KG1 (cell line): ENCODE data around the gene ZNF254.
A peak's percentile ranks its signal among the peaks of the same experiment; 100 is the strongest.
"Not testable (repeated sequence)": the region's sequence is repeated elsewhere in the genome, so short reads cannot be mapped to it uniquely, and the experiment has no call there.

Experiments
- DNase-seq: peaks from one replicate; lab custom pipeline; 2025; lab: John Stamatoyannopoulos, UW

Gene ZNF254

GRCh38 chr19:24086974-24087595 is at the start of gene ZNF254:
TSS of gene ZNF254 (plus strand) at chr19:24087187. CDS start at chr19:24087308, 121 bp downstream.
- DNase-seq = peak; percentile 75

GRCh38 chr19:24040621-24041020 is 46.4 kb upstream of the ZNF254 start:
- DNase-seq = no peak

GRCh38 chr19:24041326-24041725 is 45.7 kb upstream of the ZNF254 start:
- DNase-seq = not testable (repeated sequence)

GRCh38 chr19:24046550-24046949 is 40.4 kb upstream of the ZNF254 start:
- no peak for DNase-seq

GRCh38 chr19:24048261-24048660 is 38.7 kb upstream of the ZNF254 start:
- DNase-seq = no peak

GRCh38 chr19:24049537-24049936 is 37.5 kb upstream of the ZNF254 start:
- no peak for DNase-seq

GRCh38 chr19:24051516-24051915 is 35.5 kb upstream of the ZNF254 start:
- no peak for DNase-seq

GRCh38 chr19:24052811-24053210 is 34.2 kb upstream of the ZNF254 start:
- peak; percentile 8 for DNase-seq

GRCh38 chr19:24053601-24054000 is 33.4 kb upstream of the ZNF254 start:
- DNase-seq = no peak

- DNase-seq = no peak
Measured at GRCh38 chr19:24054044-24054935, 32.7 kb upstream of the ZNF254 start.

- DNase-seq = no peak
Measured at GRCh38 chr19:24055548-24055947, 31.4 kb upstream of the ZNF254 start.

- DNase-seq = no peak
Measured at GRCh38 chr19:24057144-24057543, 29.8 kb upstream of the ZNF254 start.

- no peak for DNase-seq
Measured at GRCh38 chr19:24059563-24060295, 27.3 kb upstream of the ZNF254 start.

- DNase-seq = no peak
Measured at GRCh38 chr19:24060687-24061356, 26.2 kb upstream of the ZNF254 start.

- DNase-seq = no peak
Measured at GRCh38 chr19:24062190-24062589, 24.8 kb upstream of the ZNF254 start.

GRCh38 chr19:24063295-24063694 is 23.7 kb upstream of the ZNF254 start:
- DNase-seq = no peak

GRCh38 chr19:24064175-24064574 is 22.8 kb upstream of the ZNF254 start:
- no peak for DNase-seq

GRCh38 chr19:24065243-24065642 is 21.7 kb upstream of the ZNF254 start:
- no peak for DNase-seq

GRCh38 chr19:24065865-24066604 is 21.0 kb upstream of the ZNF254 start:
- no peak for DNase-seq

GRCh38 chr19:24069905-24070657 is 16.9 kb upstream of the ZNF254 start:
- no peak for DNase-seq

- DNase-seq = no peak
Measured at GRCh38 chr19:24071078-24071477, 15.9 kb upstream of the ZNF254 start.
